ENCODE measurements around the gene EEF1AKMT2. TPM values are rescaled to one million over a fixed set of nuclear protein-coding genes. Genes with fewer than 3 reads are reported as not detected.

Gene EEF1AKMT2
- total RNA-seq, 3 donors from 2014 or later (not counting 1 experiment from before 2014, with no cell fraction given) = 12.5 to 20.6 (median 20.1) TPM

GRCh38 chr10:124742413-124743190 is 49.1 kb downstream of the EEF1AKMT2 start:
- H3K27me3 Mint-ChIP-seq (ENCODE audit: low read depth in 2 of 2) = no peaks in the 10 kb centered on the region

GRCh38 chr10:124741922-124742412 is 49.7 kb downstream of the EEF1AKMT2 start:
- Mint-ChIP-seq H3K27ac (peak overlapping the region; percentile 92 to 93), H3K36me3 (no peaks in the 10 kb centered on the region), H3K4me1 (peaks cover 65 to 76% of the 10 kb centered on the region in 2 donors), H3K9me3 (no peaks in the 10 kb centered on the region), H3K4me3 (peak overlapping the region; percentile 99), H3K27me3 (ENCODE audit: low read depth in 2 of 2) (no peaks in the 10 kb centered on the region)
- Histone ChIP-seq H3K9me3 (ENCODE audit: control insufficient read depth, insufficient read depth, low read length) (no peaks in the 10 kb centered on the region), H3K36me3 (ENCODE audit: control insufficient read depth, insufficient read depth, low read length) (no peaks in the 10 kb centered on the region), H3K27ac (ENCODE audit: low read length) (peak overlapping the region; percentile 68), H3K4me1 (ENCODE audit: control insufficient read depth, insufficient read depth, low read length) (peaks cover 56% of the 10 kb centered on the region), H3K27me3 (ENCODE audit: control insufficient read depth, insufficient read depth, low read length) (no peaks in the 10 kb centered on the region), H3K4me3 (ENCODE audit: low read length) (peak overlapping the region; percentile 55)
- intact Hi-C loops (cut with micrococcal nuclease) = loop anchor here (1.0 to 2.0 kb wide), 7 partner anchors 19 to 125 kb away; no protein-coding TSS in a partner anchor
- ATAC-seq = no peak
- no peak for TF ChIP-seq CTCF (IDR thresholded peaks at IDR 0.05)
- DNase-seq = peak in 1 of 2 donors; percentile 62
- 51% methylated on average over 9 of the region's 9 CpGs for WGBS (ENCODE audit: insufficient coverage)

More at GRCh38 chr10:124742413-124743190, 49.1 kb downstream of the EEF1AKMT2 start:
- H3K9me3 Mint-ChIP-seq = no peaks in the 10 kb centered on the region
- no peaks in the 10 kb centered on the region for H3K27me3 ChIP-seq (ENCODE audit: control insufficient read depth, insufficient read depth, low read length)
- H3K4me1 Mint-ChIP-seq = peaks cover 63 to 70% of the 10 kb centered on the region in 2 donors
- H3K27ac Mint-ChIP-seq = peak overlapping the region; percentile 79 to 92
- H3K36me3 ChIP-seq (ENCODE audit: control insufficient read depth, insufficient read depth, low read length) = no peaks in the 10 kb centered on the region
- no peak for ATAC-seq
- intact Hi-C loops (cut with micrococcal nuclease) = no loop called here
- peak overlapping the region; percentile 99 for H3K4me3 Mint-ChIP-seq
- peak overlapping the region; percentile 55 for H3K4me3 ChIP-seq (ENCODE audit: low read length)
- H3K9me3 ChIP-seq (ENCODE audit: control insufficient read depth, insufficient read depth, low read length) = no peaks in the 10 kb centered on the region
- peaks cover 49% of the 10 kb centered on the region for H3K4me1 ChIP-seq (ENCODE audit: control insufficient read depth, insufficient read depth, low read length)
- H3K27ac ChIP-seq (ENCODE audit: low read length) = peak overlapping the region; percentile 68
- TF ChIP-seq CTCF (IDR thresholded peaks at IDR 0.05) = no peak
- DNase-seq = peak in 1 of 2 donors; percentile 45
- 12% methylated on average over 42 of the region's 42 CpGs for WGBS (ENCODE audit: insufficient coverage)
- H3K36me3 Mint-ChIP-seq = no peaks in the 10 kb centered on the region

- peak; percentile 53 to 72 (median 60) for ATAC-seq
- Mint-ChIP-seq H3K36me3 (no peaks in the 10 kb centered on the region), H3K4me1 (peaks cover 70 to 82% of the 10 kb centered on the region in 2 donors)
Observed at GRCh38 chr10:124741281-124741921, 50.3 kb downstream of the EEF1AKMT2 start.

More at GRCh38 chr10:124741281-124741921, 50.3 kb downstream of the EEF1AKMT2 start:
- TF ChIP-seq CTCF (IDR thresholded peaks at IDR 0.05) = peak; percentile 99
- Mint-ChIP-seq H3K27me3 (ENCODE audit: low read depth in 2 of 2) (no peaks in the 10 kb centered on the region), H3K27ac (peak overlapping the region; percentile 92 to 93), H3K4me3 (peak overlapping the region; percentile 99), H3K9me3 (no peaks in the 10 kb centered on the region)
- DNase-seq = peak; percentile 77 to 89
- 27% methylated on average over 13 of the region's 13 CpGs for WGBS (ENCODE audit: insufficient coverage)
- H3K4me3 ChIP-seq (ENCODE audit: low read length) = peak overlapping the region; percentile 55
- H3K9me3 ChIP-seq (ENCODE audit: control insufficient read depth, insufficient read depth, low read length) = no peaks in the 10 kb centered on the region
- intact Hi-C loops (cut with micrococcal nuclease) = loop anchor here (1.0 to 2.0 kb wide), 7 partner anchors 18 to 125 kb away; no protein-coding TSS in a partner anchor
- H3K4me1 ChIP-seq (ENCODE audit: control insufficient read depth, insufficient read depth, low read length) = peaks cover 61% of the 10 kb centered on the region
- H3K27me3 ChIP-seq (ENCODE audit: control insufficient read depth, insufficient read depth, low read length) = no peaks in the 10 kb centered on the region
- no peaks in the 10 kb centered on the region for H3K36me3 ChIP-seq (ENCODE audit: control insufficient read depth, insufficient read depth, low read length)
- peak overlapping the region; percentile 68 for H3K27ac ChIP-seq (ENCODE audit: low read length)
